Transverse colon (tissue), 4 donors: ENCODE data around the gene EEF1AKMT4. TPM values are rescaled to one million over a fixed set of nuclear protein-coding genes. Genes with fewer than 3 reads are reported as not detected.

Experiments
- DNase-seq: peaks from one replicate; pipeline ENCODE4 v3.0.0-alpha.2; 2019
- H3K27ac ChIP-seq, 4 donors: fragments of 200-600 bp; sonication (generic); 2 replicates each; pipeline ENCODE4 v1.5.1; 2016 to 2018; ENCODE audit warnings: inconsistent platforms in 4 of 4
- H3K27me3 ChIP-seq: fragments of 200-600 bp; sonication (generic); 2 replicates; pipeline ENCODE4 v1.5.1; 2017; ENCODE audit warnings: inconsistent platforms
- H3K36me3 ChIP-seq, 4 donors: fragments of 200-600 bp; sonication (generic); 2 replicates each; pipeline ENCODE4 v1.5.1; 2017 to 2019; ENCODE audit warnings: inconsistent platforms in 4 of 4
- H3K4me1 ChIP-seq, 4 donors: fragments of 200-600 bp; sonication (generic); 2 replicates each; pipeline ENCODE4 v1.5.1; 2017 to 2020; ENCODE audit warnings: inconsistent platforms in 4 of 4
- H3K4me3 ChIP-seq, 4 donors: fragments of 200-600 bp; sonication (generic); 1 replicate in 1 of 4; 2 replicates in 3 of 4; pipeline versions ENCODE4 v1.5.1 to v1.6.1; 2017 to 2019; ENCODE audit warnings: inconsistent platforms in 4 of 4
- H3K9me3 ChIP-seq, 2 donors: fragments of 200-600 bp; sonication (generic); 2 replicates each; pipeline ENCODE4 v1.5.1; 2017 to 2019; ENCODE audit warnings: inconsistent platforms in 2 of 2
- EP300 ChIP-seq: sonication (generic); formaldehyde crosslinking; IDR thresholded peaks from one replicate; pipeline ENCODE4 v1.6.1; 2017; ENCODE audit warnings: antibody characterized with exemption, low read depth
- POLR2A ChIP-seq: fragments of 450-650 bp; IDR thresholded peaks from one replicate; pipeline ENCODE4 v1.6.1; 2016; ENCODE audit warnings: antibody characterized with exemption, mild to moderate bottlenecking, moderate library complexity
- POLR2AphosphoS5 ChIP-seq, 3 donors: sonication (generic); formaldehyde crosslinking; IDR thresholded peaks; one replicate each; pipeline ENCODE4 v1.6.1; 2016; ENCODE audit warnings: antibody characterized with exemption in 3 of 3
- WGBS, 2 donors: methylation state at CpG; one replicate each; pipeline ENCODE4 v1.1.5; 2018; ENCODE audit warnings: low coverage in 1 of 2; 5-methylcytosine and 5-hydroxymethylcytosine counted together
- in situ Hi-C, 4 donors: fragments of 200-750 bp; cut with MboI; loops; one replicate each; pipeline versions ENCODE4 v1.15.0 to v1.15.1; 2017; ENCODE audit warnings: low sequenced_read_pairs in 3 of 4, low pct_ligation_motif_present in 1 of 4, low pct_unique_long_range_greater_than_20kb in 1 of 4
- intact Hi-C: fragments of 100-400 bp; cut with DNase I; formaldehyde crosslinking; loops from one replicate; pipeline ENCODE4 v1.15.1; 2023; ENCODE audit warnings: low total_unique reads
- total RNA-seq, 4 donors: library from RNA; depleted of rRNA; stranded (reverse); fragments of >200 nt; gene quantifications; one replicate each; pipeline ENCODE4 v1.1.0, GENCODE V29; 2016
- TF ChIP-seq, protein P1 (sequence below), 5 experiments: fragments of 200-600 bp in 3 of 5; fragments of 450-650 bp in 2 of 5; sonication (generic) in 3 of 5; IDR thresholded peaks; 1 replicate in 2 of 5; 2 replicates in 3 of 5; pipeline ENCODE4 v1.5.1; 2016 to 2017; ENCODE audit warnings: antibody characterized with exemption in 5 of 5, inconsistent platforms in 3 of 5, mild to moderate bottlenecking in 2 of 5, moderate library complexity in 1 of 5

EEF1AKMT4 gene
- total RNA-seq, 4 donors from 2014 or later, result 4.0 to 7.3 (median 5.9) TPM; not detected in 1

DNA sequence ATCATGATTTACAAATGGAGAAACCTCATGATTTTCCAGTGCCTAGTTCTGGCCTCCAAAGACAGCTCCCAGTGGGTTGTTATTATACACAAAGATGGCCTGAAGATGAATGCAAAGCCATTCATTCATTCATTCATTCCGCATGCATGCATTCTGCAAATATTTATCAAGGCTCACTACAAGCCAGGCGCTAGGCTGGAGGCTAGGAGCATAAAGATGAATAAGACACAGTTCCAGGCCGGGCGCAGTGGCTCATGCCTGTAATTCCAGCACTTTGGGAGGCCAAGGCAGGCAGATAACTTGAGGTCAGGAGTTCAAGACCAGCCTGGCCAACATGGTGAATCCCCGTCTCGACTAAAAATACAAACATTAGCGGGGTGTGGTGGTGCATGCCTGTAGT lies 47.1 kb downstream of the EEF1AKMT4 start:
- Histone ChIP-seq H3K27ac (no peak overlapping the region), H3K4me3 (no peak overlapping the region), H3K9me3 (no peaks in the 10 kb centered on the region), H3K27me3 (no peaks in the 10 kb centered on the region), H3K36me3 (peaks cover 0 to 12% (median 4%) of the 10 kb centered on the region in 4 donors), H3K4me1 (peaks cover 7 to 26% (median 12%) of the 10 kb centered on the region in 4 donors)
- in situ Hi-C loops, result no loop called here
- WGBS, 2 donors, result 60 to 79% methylated on average over 2 to 7 of the region's 7 CpGs
- TF ChIP-seq POLR2AphosphoS5 (IDR thresholded peaks at IDR 0.05) (no peak), POLR2A (no peak), EP300 (no peak)
- TF ChIP-seq, protein P1, sequence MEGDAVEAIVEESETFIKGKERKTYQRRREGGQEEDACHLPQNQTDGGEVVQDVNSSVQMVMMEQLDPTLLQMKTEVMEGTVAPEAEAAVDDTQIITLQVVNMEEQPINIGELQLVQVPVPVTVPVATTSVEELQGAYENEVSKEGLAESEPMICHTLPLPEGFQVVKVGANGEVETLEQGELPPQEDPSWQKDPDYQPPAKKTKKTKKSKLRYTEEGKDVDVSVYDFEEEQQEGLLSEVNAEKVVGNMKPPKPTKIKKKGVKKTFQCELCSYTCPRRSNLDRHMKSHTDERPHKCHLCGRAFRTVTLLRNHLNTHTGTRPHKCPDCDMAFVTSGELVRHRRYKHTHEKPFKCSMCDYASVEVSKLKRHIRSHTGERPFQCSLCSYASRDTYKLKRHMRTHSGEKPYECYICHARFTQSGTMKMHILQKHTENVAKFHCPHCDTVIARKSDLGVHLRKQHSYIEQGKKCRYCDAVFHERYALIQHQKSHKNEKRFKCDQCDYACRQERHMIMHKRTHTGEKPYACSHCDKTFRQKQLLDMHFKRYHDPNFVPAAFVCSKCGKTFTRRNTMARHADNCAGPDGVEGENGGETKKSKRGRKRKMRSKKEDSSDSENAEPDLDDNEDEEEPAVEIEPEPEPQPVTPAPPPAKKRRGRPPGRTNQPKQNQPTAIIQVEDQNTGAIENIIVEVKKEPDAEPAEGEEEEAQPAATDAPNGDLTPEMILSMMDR (IDR thresholded peaks at IDR 0.05), result no peak
- intact Hi-C loops, result no loop called here
- no peak for DNase-seq

DNA sequence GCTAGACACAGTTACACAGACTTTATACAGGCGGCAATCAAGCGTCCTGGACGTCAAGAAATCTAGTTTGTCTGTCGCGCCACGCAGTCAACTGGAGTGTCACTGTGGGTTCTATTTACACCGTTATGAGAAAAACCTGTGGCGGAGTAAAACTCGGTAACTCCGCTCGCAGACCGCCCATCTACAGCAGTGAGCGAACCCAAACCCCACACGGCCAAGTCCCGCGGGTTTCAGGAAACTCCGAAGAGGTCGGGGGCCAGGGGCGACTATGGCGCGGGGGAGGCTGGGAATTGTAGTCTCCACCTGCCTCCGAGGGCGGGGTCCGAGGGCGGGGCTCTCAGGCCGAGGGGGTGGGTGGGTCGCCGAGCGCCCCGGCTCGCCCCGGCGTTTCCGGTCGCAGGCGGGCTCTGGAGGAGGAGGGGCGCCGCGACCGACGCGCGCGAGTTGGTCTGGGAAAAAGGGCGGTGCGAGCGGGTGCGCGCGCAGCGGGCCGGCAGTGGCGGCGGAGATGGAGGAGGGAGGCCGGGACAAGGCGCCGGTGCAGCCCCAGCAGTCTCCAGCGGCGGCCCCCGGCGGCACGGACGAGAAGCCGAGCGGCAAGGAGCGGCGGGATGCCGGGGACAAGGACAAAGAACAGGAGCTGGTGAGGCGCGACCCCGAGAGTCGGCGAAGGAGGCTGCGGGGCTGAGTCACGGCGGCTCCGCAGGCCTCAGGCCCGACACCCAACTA lies 49.5 kb downstream of the EEF1AKMT4 start, which contains the start of gene PSMD2:
Gene PSMD2, plus strand, starts transcription at position 483 of the 729 bp plus-strand sequence. Its CDS starts 26 bp downstream, at position 509.
- no peaks in the 10 kb centered on the region for H3K27me3 ChIP-seq
- in situ Hi-C loops, result no loop called here
- WGBS, 2 donors, result 0% methylated on average over 60 of the region's 78 CpGs; no CpG with 5 or more reads in 1 of the 2 donors
- no peaks in the 10 kb centered on the region for H3K9me3 ChIP-seq
- H3K27ac ChIP-seq, result peak within 1 kb of the TSS; percentile 81 to 89 (median 88)
- DNase-seq, result peak; percentile 99
- peaks cover 0 to 35% (median 17%) of the 10 kb centered on the region in 4 donors for H3K36me3 ChIP-seq
- peak within 1 kb of the TSS; percentile 67 to 82 (median 77) for H3K4me3 ChIP-seq
- intact Hi-C loops, result no loop called here
- H3K4me1 ChIP-seq, result peaks cover 7 to 26% (median 12%) of the 10 kb centered on the region in 4 donors
- TF ChIP-seq POLR2AphosphoS5 (IDR thresholded peaks at IDR 0.05), result peak; percentile 75 to 94 (median 89)
- no peak for TF ChIP-seq EP300
- TF ChIP-seq, protein P1 (IDR thresholded peaks at IDR 0.05), result peak in 1 of 5 experiments; percentile 18
- TF ChIP-seq POLR2A, result peak; percentile 84

DNA sequence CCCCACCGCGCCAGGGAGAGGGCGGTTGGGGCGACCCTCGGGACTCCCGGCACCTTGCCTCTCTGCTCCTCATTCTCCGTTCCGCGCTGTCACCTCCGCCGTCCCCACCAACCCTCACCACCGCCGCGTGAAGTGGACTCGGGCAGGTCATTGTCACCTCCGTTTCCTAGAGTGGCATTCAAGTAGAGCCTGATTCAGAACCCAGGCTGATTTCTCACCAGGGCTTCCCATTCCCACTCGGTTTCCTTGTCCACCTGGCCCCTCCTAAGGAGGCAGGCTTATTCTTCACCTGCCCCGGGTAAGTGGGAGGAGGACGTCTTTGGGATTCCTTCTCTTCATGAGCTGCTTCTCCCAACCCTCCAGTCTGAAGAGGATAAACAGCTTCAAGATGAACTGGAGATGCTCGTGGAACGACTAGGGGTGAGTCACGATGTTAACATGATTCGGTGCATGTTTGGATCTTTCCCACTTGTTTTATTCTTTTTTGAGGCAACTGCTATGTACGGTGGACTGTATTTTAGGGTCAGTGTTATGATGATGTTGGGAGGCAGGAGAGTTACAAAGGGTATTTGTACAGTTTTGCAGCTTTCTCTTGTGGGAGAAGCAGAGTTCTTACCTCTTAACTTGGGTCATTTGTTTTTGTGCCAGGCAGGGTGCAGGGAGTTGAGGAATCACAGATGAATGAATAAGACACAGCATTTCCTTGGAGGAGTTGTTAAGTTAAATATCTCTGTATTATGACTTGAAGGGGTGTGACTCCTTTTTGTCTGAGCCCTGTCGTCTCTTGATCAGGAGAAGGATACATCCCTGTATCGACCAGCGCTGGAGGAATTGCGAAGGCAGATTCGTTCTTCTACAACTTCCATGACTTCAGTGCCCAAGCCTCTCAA lies 50.3 kb downstream of the EEF1AKMT4 start:
- in situ Hi-C loops, result no loop called here
- DNase-seq, result no peak
- intact Hi-C loops, result loop anchor here (10.0 kb wide), 1 partner anchor 55 kb away; no protein-coding TSS in a partner anchor
- Histone ChIP-seq H3K4me1 (peaks cover 7 to 26% (median 12%) of the 10 kb centered on the region in 4 donors), H3K36me3 (peaks cover 0 to 40% (median 20%) of the 10 kb centered on the region in 4 donors), H3K9me3 (no peaks in the 10 kb centered on the region), H3K27ac (peak overlapping the region; percentile 81 to 89 (median 87)), H3K4me3 (peak overlapping the region; percentile 67 to 82 (median 77)), H3K27me3 (no peaks in the 10 kb centered on the region)
- TF ChIP-seq POLR2AphosphoS5 (IDR thresholded peaks at IDR 0.05), result no peak
- WGBS, 2 donors, result 16 to 59% methylated on average over 7 to 29 of the region's 29 CpGs

DNA sequence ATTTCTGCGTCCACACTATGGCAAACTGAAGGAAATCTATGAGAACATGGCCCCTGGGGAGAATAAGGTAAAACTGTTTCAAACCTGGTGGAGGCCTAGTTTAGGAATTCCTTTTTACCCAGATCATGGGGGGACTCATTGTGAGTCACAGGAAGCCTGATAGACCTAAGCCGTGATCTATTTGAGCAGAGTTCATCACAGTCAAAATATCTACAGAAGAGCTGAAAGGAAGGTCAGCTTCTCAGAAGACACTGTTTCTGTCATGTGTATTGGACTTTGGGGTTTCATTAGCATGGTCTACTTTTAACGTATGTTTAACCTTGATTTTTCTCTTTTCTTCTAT lies 50.9 kb downstream of the EEF1AKMT4 start:
- peaks cover 0 to 40% (median 20%) of the 10 kb centered on the region in 4 donors for H3K36me3 ChIP-seq
- intact Hi-C loops (loop anchor here (10.0 kb wide), 1 partner anchor 54 kb away; no protein-coding TSS in a partner anchor), in situ Hi-C loops (no loop called here)
- peak overlapping the region in 1 of 4 donors; percentile 88 for H3K27ac ChIP-seq
- no peaks in the 10 kb centered on the region for H3K9me3 ChIP-seq
- peak overlapping the region in 1 of 4 donors; percentile 67 for H3K4me3 ChIP-seq
- no peak for TF ChIP-seq POLR2AphosphoS5 (IDR thresholded peaks at IDR 0.05)
- H3K4me1 ChIP-seq, result peaks cover 7 to 26% (median 12%) of the 10 kb centered on the region in 4 donors
- WGBS, 2 donors, result 84 to 89% methylated on average over 3 of the region's 3 CpGs
- no peaks in the 10 kb centered on the region for H3K27me3 ChIP-seq
- DNase-seq, result no peak
